GM13977 (cell line): ENCODE measurements around the gene ILRUN.
"Not testable (repeated sequence)": the region's sequence is repeated elsewhere in the genome, so short reads cannot be mapped to it uniquely, and the experiment has no call there.

Experiments
- DNase-seq: peaks from one replicate; pipeline ENCODE4 v3.0.0; 2012; ENCODE audit warnings: low spot score
- CTCF ChIP-seq: IDR thresholded peaks from 2 replicates; pipeline ENCODE4 v1.5.1; 2012; ENCODE audit warnings: mild to moderate bottlenecking, control low read depth; ENCODE audit not compliant: insufficient read depth; ENCODE audit errors: extremely low read depth, missing control alignments
- in situ Hi-C: fragments of 300-500 bp; cut with MboI; formaldehyde crosslinking; loops from one replicate; pipeline ENCODE4 v1.12.0; 2022; ENCODE audit warnings: low sequenced_read_pairs, low pct_unique_long_range_greater_than_20kb, mixed read lengths, inconsistent platforms; ENCODE audit not compliant: unreplicated experiment

Gene ILRUN

GRCh38 chr6:34696739-34697543, at the start of gene ILRUN:
Gene ILRUN, minus strand, starts transcription at chr6:34696767. Its CDS starts 164 bp downstream, at chr6:34696603.
- in situ Hi-C loops = no loop called here
- TF ChIP-seq CTCF = no peak
- peak; percentile 95 for DNase-seq

GRCh38 chr6:34745277-34746103, 48.9 kb upstream of the ILRUN start:
- DNase-seq = no peak
- in situ Hi-C loops = no loop called here
- TF ChIP-seq CTCF = no peak

- in situ Hi-C loops, DNase-seq: not testable (repeated sequence)
Observed at GRCh38 chr6:34744294-34744647, 47.7 kb upstream of the ILRUN start.

GRCh38 chr6:34743625-34744293, 47.2 kb upstream of the ILRUN start:
- in situ Hi-C loops = no loop called here
- DNase-seq = no peak
- TF ChIP-seq CTCF = no peak

GRCh38 chr6:34742094-34742493, 45.5 kb upstream of the ILRUN start:
- DNase-seq = no peak
- in situ Hi-C loops = no loop called here
- TF ChIP-seq CTCF = no peak

GRCh38 chr6:34736823-34737222, 40.3 kb upstream of the ILRUN start:
- DNase-seq = no peak
- no peak for TF ChIP-seq CTCF
- in situ Hi-C loops = no loop called here
